ENCODE data around the gene FUBP1.
"Not testable (repeated sequence)": the region's sequence is repeated elsewhere in the genome, so short reads cannot be mapped to it uniquely, and the experiment has no call there.

Gene FUBP1

GRCh38 chr1:77978969-77979876, at the start of gene FUBP1:
Gene FUBP1, minus strand, starts transcription at chr1:77979072. Its CDS starts 68 bp downstream, at chr1:77979004.
- Histone ChIP-seq H3K36me3 (ENCODE audit: insufficient read depth, insufficient read length, low read length) (peaks cover 69% of the 10 kb centered on the region), H3K9me3 (ENCODE audit: insufficient read depth, low read length) (no peaks in the 10 kb centered on the region), H3K27me3 (ENCODE audit: insufficient read depth, insufficient read length) (no peaks in the 10 kb centered on the region), H3K9ac (ENCODE audit: insufficient read length, low read depth) (peak within 1 kb of the TSS; percentile 100), H3K4me1 (ENCODE audit: insufficient read depth, insufficient read length) (no peaks in the 10 kb centered on the region), H3K4me3 (ENCODE audit: insufficient read length, low read depth) (peak within 1 kb of the TSS; percentile 100)
- TF ChIP-seq YY1 (IDR thresholded peaks at IDR 0.05; ENCODE audit: insufficient read depth, insufficient read length) (peak; percentile 85), ZNF274 (IDR thresholded peaks at IDR 0.05; ENCODE audit: low read depth, low read length) (no peak), SUZ12 (IDR thresholded peaks at IDR 0.05; ENCODE audit: extremely low read depth, insufficient read depth, insufficient read length) (no peak)
- peak; percentile 100 for DNase-seq (ENCODE audit: low read depth, low spot score)

GRCh38 chr1:78021134-78021533, 42.3 kb upstream of the FUBP1 start:
- H3K9me3 ChIP-seq (ENCODE audit: insufficient read depth, low read length); H3K4me1 ChIP-seq (ENCODE audit: insufficient read depth, insufficient read length); H3K4me3 ChIP-seq (ENCODE audit: insufficient read length, low read depth); H3K27me3 ChIP-seq (ENCODE audit: insufficient read depth, insufficient read length); DNase-seq (ENCODE audit: low read depth, low spot score); H3K9ac ChIP-seq (ENCODE audit: insufficient read length, low read depth): not testable (repeated sequence)
- H3K36me3 ChIP-seq (ENCODE audit: insufficient read depth, insufficient read length, low read length) = peaks cover 21% of the 10 kb centered on the region

GRCh38 chr1:78019024-78019423, 40.2 kb upstream of the FUBP1 start:
- no peaks in the 10 kb centered on the region for H3K9me3 ChIP-seq (ENCODE audit: insufficient read depth, low read length)
- no peak for DNase-seq (ENCODE audit: low read depth, low spot score)

GRCh38 chr1:78015148-78015547, 36.3 kb upstream of the FUBP1 start:
- TF ChIP-seq ZNF274 (IDR thresholded peaks at IDR 0.05; ENCODE audit: low read depth, low read length) = no peak
- TF ChIP-seq SUZ12 (IDR thresholded peaks at IDR 0.05; ENCODE audit: extremely low read depth, insufficient read depth, insufficient read length) = no peak
- no peak for TF ChIP-seq YY1 (IDR thresholded peaks at IDR 0.05; ENCODE audit: insufficient read depth, insufficient read length)
- H3K9ac ChIP-seq (ENCODE audit: insufficient read length, low read depth) = no peak overlapping the region

More at GRCh38 chr1:78019024-78019423, 40.2 kb upstream of the FUBP1 start:
- no peaks in the 10 kb centered on the region for H3K27me3 ChIP-seq (ENCODE audit: insufficient read depth, insufficient read length)
- H3K9ac ChIP-seq (ENCODE audit: insufficient read length, low read depth) = no peak overlapping the region
- peaks cover 36% of the 10 kb centered on the region for H3K36me3 ChIP-seq (ENCODE audit: insufficient read depth, insufficient read length, low read length)
- no peaks in the 10 kb centered on the region for H3K4me1 ChIP-seq (ENCODE audit: insufficient read depth, insufficient read length)
- TF ChIP-seq ZNF274 (IDR thresholded peaks at IDR 0.05; ENCODE audit: low read depth, low read length) (no peak), SUZ12 (IDR thresholded peaks at IDR 0.05; ENCODE audit: extremely low read depth, insufficient read depth, insufficient read length) (no peak), YY1 (IDR thresholded peaks at IDR 0.05; ENCODE audit: insufficient read depth, insufficient read length) (no peak)
- no peak overlapping the region for H3K4me3 ChIP-seq (ENCODE audit: insufficient read length, low read depth)

GRCh38 chr1:78011050-78011449, 32.2 kb upstream of the FUBP1 start:
- H3K27me3 ChIP-seq (ENCODE audit: insufficient read depth, insufficient read length) = no peaks in the 10 kb centered on the region
- no peaks in the 10 kb centered on the region for H3K9me3 ChIP-seq (ENCODE audit: insufficient read depth, low read length)
- DNase-seq (ENCODE audit: low read depth, low spot score) = no peak
- no peaks in the 10 kb centered on the region for H3K4me1 ChIP-seq (ENCODE audit: insufficient read depth, insufficient read length)
- no peak overlapping the region for H3K4me3 ChIP-seq (ENCODE audit: insufficient read length, low read depth)
- no peak for TF ChIP-seq ZNF274 (IDR thresholded peaks at IDR 0.05; ENCODE audit: low read depth, low read length)
- TF ChIP-seq SUZ12 (IDR thresholded peaks at IDR 0.05; ENCODE audit: extremely low read depth, insufficient read depth, insufficient read length) = no peak
- no peak for TF ChIP-seq YY1 (IDR thresholded peaks at IDR 0.05; ENCODE audit: insufficient read depth, insufficient read length)
- H3K9ac ChIP-seq (ENCODE audit: insufficient read length, low read depth) = no peak overlapping the region
- peaks cover 31% of the 10 kb centered on the region for H3K36me3 ChIP-seq (ENCODE audit: insufficient read depth, insufficient read length, low read length)

More at GRCh38 chr1:78015148-78015547, 36.3 kb upstream of the FUBP1 start:
- no peaks in the 10 kb centered on the region for H3K27me3 ChIP-seq (ENCODE audit: insufficient read depth, insufficient read length)
- H3K9me3 ChIP-seq (ENCODE audit: insufficient read depth, low read length) = no peaks in the 10 kb centered on the region
- H3K4me3 ChIP-seq (ENCODE audit: insufficient read length, low read depth) = no peak overlapping the region
- H3K4me1 ChIP-seq (ENCODE audit: insufficient read depth, insufficient read length) = no peaks in the 10 kb centered on the region
- peaks cover 51% of the 10 kb centered on the region for H3K36me3 ChIP-seq (ENCODE audit: insufficient read depth, insufficient read length, low read length)
- no peak for DNase-seq (ENCODE audit: low read depth, low spot score)

- DNase-seq (ENCODE audit: low read depth, low spot score) = no peak
- Histone ChIP-seq H3K9ac (ENCODE audit: insufficient read length, low read depth) (no peak overlapping the region), H3K27me3 (ENCODE audit: insufficient read depth, insufficient read length) (no peaks in the 10 kb centered on the region), H3K4me3 (ENCODE audit: insufficient read length, low read depth) (no peak overlapping the region), H3K4me1 (ENCODE audit: insufficient read depth, insufficient read length) (no peaks in the 10 kb centered on the region), H3K9me3 (ENCODE audit: insufficient read depth, low read length) (no peaks in the 10 kb centered on the region), H3K36me3 (ENCODE audit: insufficient read depth, insufficient read length, low read length) (peaks cover 23% of the 10 kb centered on the region)
- TF ChIP-seq ZNF274 (IDR thresholded peaks at IDR 0.05; ENCODE audit: low read depth, low read length) (no peak), SUZ12 (IDR thresholded peaks at IDR 0.05; ENCODE audit: extremely low read depth, insufficient read depth, insufficient read length) (no peak), YY1 (IDR thresholded peaks at IDR 0.05; ENCODE audit: insufficient read depth, insufficient read length) (no peak)
Measured at GRCh38 chr1:78009836-78010235, 31.0 kb upstream of the FUBP1 start.

GRCh38 chr1:78009276-78009675, 30.4 kb upstream of the FUBP1 start:
- Histone ChIP-seq H3K4me3 (ENCODE audit: insufficient read length, low read depth) (no peak overlapping the region), H3K27me3 (ENCODE audit: insufficient read depth, insufficient read length) (no peaks in the 10 kb centered on the region), H3K9me3 (ENCODE audit: insufficient read depth, low read length) (no peaks in the 10 kb centered on the region), H3K9ac (ENCODE audit: insufficient read length, low read depth) (no peak overlapping the region), H3K36me3 (ENCODE audit: insufficient read depth, insufficient read length, low read length) (peaks cover 18% of the 10 kb centered on the region), H3K4me1 (ENCODE audit: insufficient read depth, insufficient read length) (no peaks in the 10 kb centered on the region)
- no peak for DNase-seq (ENCODE audit: low read depth, low spot score)
- no peak for TF ChIP-seq YY1 (IDR thresholded peaks at IDR 0.05; ENCODE audit: insufficient read depth, insufficient read length)
- no peak for TF ChIP-seq ZNF274 (IDR thresholded peaks at IDR 0.05; ENCODE audit: low read depth, low read length)
- no peak for TF ChIP-seq SUZ12 (IDR thresholded peaks at IDR 0.05; ENCODE audit: extremely low read depth, insufficient read depth, insufficient read length)

All from NT2/D1 (cell line).